Upper lobe of right lung (tissue), 1 donor: ENCODE measurements around the gene C9orf78. TPM values are rescaled to one million over a fixed set of nuclear protein-coding genes. Genes with fewer than 3 reads are reported as not detected.

Experiments used
- ATAC-seq: fragments of 200-7000 bp; cut with Tn5 transposase; one replicate; pipeline ENCODE4 v1.9.1; 2020; ENCODE audit warnings: mild to moderate bottlenecking, moderate library complexity
- DNase-seq: peaks from one replicate; pipeline ENCODE4 v3.0.0-alpha.2; 2020
- H3K27ac ChIP-seq: fragments of 200-600 bp; one replicate; pipeline ENCODE4 v1.8.0; 2022
- H3K27me3 ChIP-seq: fragments of 200-600 bp; one replicate; pipeline ENCODE4 v1.8.0; 2022; ENCODE audit warnings: mild to moderate bottlenecking
- H3K36me3 ChIP-seq: fragments of 200-600 bp; one replicate; pipeline ENCODE4 v1.8.0; 2022
- H3K4me1 ChIP-seq: fragments of 200-600 bp; one replicate; pipeline ENCODE4 v1.8.0; 2022
- H3K4me3 ChIP-seq: fragments of 200-600 bp; one replicate; pipeline ENCODE4 v1.8.0; 2022; ENCODE audit warnings: mild to moderate bottlenecking
- H3K9me3 ChIP-seq: fragments of 200-600 bp; one replicate; pipeline ENCODE4 v1.8.0; 2022
- CTCF ChIP-seq: fragments of 200-600 bp; IDR thresholded peaks from one replicate; pipeline ENCODE4 v1.8.0; 2022; ENCODE audit warnings: antibody characterized with exemption
- intact Hi-C: fragments of 100-400 bp; cut with DNase I; formaldehyde crosslinking; loops from one replicate; pipeline ENCODE4 v1.11.0; 2022
- total RNA-seq: library from RNA; stranded (reverse); fragmentation: NEBNext Ultra II Directional; extraction: Animal tissue kit (Norgen Biotek cat#: 25700); gene quantifications from one replicate; pipeline ENCODE4 v1.2.1, GENCODE V29; 2021
- donor health status: DM: no; HTN: yes; CAD: no; lungs with severe emphysema.

Gene C9orf78
- total RNA-seq, 1 donor from 2014 or later, result 36.6 TPM

DNA sequence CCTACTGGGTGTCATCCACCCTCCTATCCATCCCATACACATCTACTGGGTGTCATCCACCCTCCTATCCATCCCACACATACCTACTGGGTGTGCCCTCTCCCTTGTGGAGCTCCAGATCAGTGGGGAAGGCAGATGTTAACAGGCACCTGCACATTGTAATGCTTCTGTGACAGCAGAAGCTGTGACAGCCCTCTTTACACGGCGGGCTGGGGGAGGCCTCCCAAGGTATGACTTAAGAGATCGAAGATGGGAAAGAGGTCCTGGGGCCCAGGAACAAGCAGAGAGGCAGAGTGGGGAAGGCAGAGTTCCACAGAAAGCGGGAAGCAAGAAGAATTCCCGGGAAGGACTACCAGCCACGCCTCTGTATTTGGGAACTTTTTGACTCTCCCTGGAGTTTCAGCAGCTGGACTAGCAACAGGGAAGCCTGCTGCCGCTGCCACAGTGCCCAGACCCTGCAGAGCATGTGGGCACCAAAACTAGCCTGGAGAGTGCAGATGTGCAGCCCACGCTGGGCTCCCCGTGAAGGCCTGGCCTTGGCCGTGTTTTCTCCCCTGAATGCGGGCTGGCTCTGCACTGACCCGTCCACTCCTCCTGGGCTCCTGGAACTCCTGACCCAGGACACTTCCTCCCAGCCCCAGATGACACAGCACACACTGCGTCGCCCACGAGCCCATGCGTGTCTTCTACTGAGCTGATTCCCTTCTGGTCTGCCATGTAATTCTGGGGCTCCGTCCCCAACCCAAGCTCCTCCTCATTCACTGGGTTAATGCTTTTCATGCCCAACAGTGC, 20.4 kb downstream of the C9orf78 start:
- Histone ChIP-seq H3K4me3 (no peak overlapping the region), H3K9me3 (no peaks in the 10 kb centered on the region), H3K27me3 (no peaks in the 10 kb centered on the region), H3K36me3 (peaks cover 79% of the 10 kb centered on the region), H3K4me1 (no peaks in the 10 kb centered on the region), H3K27ac (no peak overlapping the region)
- peak; percentile 30 for ATAC-seq
- peak; percentile 39 for DNase-seq
- TF ChIP-seq CTCF, result no peak
- intact Hi-C loops, result no loop called here

- H3K9me3 ChIP-seq, result no peaks in the 10 kb centered on the region
- no peak for TF ChIP-seq CTCF
- intact Hi-C loops, result no loop called here
- no peaks in the 10 kb centered on the region for H3K27me3 ChIP-seq
- no peak overlapping the region for H3K27ac ChIP-seq
- no peak overlapping the region for H3K4me3 ChIP-seq
- DNase-seq, result no peak
- ATAC-seq, result no peak
- H3K36me3 ChIP-seq, result peaks cover 77% of the 10 kb centered on the region
- no peaks in the 10 kb centered on the region for H3K4me1 ChIP-seq
Measured at GRCh38 chr9:129813661-129814060, 21.4 kb downstream of the C9orf78 start.

DNA sequence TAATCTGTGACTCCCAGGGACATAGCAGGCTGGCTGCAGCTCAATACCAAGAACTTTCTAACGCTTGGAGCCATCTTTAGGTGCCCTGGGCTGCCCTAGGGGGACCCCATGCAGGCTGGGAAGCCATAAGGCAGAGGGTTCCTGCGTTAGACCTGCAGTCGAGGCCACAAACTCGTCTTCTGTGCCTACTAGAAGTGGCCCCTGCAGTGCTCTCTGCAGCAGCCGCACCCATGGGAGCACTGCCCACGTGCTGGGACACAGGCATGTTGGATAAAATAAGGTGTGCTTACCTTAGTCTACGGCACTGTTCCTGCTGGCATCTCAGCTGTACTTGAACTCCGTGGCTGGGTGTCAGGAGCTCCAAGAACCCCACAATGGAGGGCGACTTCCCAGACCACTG, 22.7 kb downstream of the C9orf78 start:
- ATAC-seq (no peak), DNase-seq (no peak)
- TF ChIP-seq CTCF, result no peak
- no peak overlapping the region for H3K27ac ChIP-seq
- intact Hi-C loops, result no loop called here
- no peak overlapping the region for H3K4me3 ChIP-seq
- no peaks in the 10 kb centered on the region for H3K9me3 ChIP-seq
- H3K36me3 ChIP-seq, result peaks cover 67% of the 10 kb centered on the region
- H3K4me1 ChIP-seq, result no peaks in the 10 kb centered on the region
- no peaks in the 10 kb centered on the region for H3K27me3 ChIP-seq

DNA sequence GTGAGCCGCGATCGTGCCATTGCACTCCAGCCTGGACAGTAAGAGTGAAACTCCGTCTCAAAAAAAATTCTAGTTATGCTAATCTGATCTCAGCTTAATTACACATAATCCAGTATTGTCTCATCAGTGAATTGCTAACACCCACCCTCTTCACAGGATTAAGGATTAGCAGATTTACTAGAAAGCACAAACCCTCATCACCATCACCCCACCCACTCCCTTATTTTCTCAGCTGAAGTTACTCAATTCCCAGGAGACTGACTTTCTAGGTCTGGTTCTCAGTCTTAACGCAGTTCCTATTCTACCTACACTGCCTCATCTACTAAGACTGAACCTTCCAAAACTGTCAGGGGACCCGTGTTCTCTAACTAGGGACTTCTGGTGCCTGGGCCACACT, 23.1 kb downstream of the C9orf78 start:
- peaks cover 68% of the 10 kb centered on the region for H3K36me3 ChIP-seq
- ATAC-seq, result no peak
- TF ChIP-seq CTCF, result no peak

DNA sequence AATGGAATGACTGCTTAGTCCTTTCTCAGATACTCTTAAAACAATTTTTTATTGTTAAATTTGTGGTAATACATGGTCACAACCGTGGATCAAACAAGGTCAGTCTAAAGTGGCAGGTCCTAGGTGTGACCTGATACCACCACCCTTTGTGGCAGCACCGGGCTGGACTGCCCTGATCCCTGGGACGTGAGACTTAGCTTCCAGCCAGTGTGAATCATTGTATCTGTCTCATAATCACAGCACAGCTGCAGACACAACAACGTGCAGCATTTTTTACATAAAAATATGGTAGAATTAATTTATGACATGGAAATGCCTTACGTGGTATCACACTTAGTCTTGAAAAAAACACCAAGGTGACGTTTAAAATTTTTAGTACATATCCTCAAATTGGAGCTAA, 24.3 kb downstream of the C9orf78 start:
- Histone ChIP-seq H3K36me3 (peaks cover 57% of the 10 kb centered on the region), H3K9me3 (no peaks in the 10 kb centered on the region), H3K4me1 (peaks cover under 1% of the 10 kb centered on the region), H3K4me3 (no peak overlapping the region), H3K27me3 (no peaks in the 10 kb centered on the region), H3K27ac (no peak overlapping the region)
- ATAC-seq (no peak), DNase-seq (no peak)
- intact Hi-C loops, result no loop called here
- TF ChIP-seq CTCF, result no peak

More for the DNA sequence above, 23.1 kb downstream of the C9orf78 start:
- H3K27me3 ChIP-seq, result no peaks in the 10 kb centered on the region
- no peak overlapping the region for H3K4me3 ChIP-seq
- no peak for DNase-seq
- intact Hi-C loops, result no loop called here
- no peaks in the 10 kb centered on the region for H3K4me1 ChIP-seq
- H3K9me3 ChIP-seq, result no peaks in the 10 kb centered on the region
- H3K27ac ChIP-seq, result no peak overlapping the region

- ATAC-seq, result no peak
- Histone ChIP-seq H3K27ac (no peak overlapping the region), H3K4me1 (peaks cover 5% of the 10 kb centered on the region), H3K9me3 (no peaks in the 10 kb centered on the region), H3K27me3 (no peaks in the 10 kb centered on the region), H3K4me3 (no peak overlapping the region), H3K36me3 (peaks cover 52% of the 10 kb centered on the region)
- TF ChIP-seq CTCF, result no peak
- no peak for DNase-seq
- intact Hi-C loops, result no loop called here
Measured at GRCh38 chr9:129810116-129810515, 25.0 kb downstream of the C9orf78 start.
